ENCODE data around the gene SDC1.

Gene SDC1

GRCh38 chr2:20199633-20200270 is 25.2 kb downstream of the SDC1 start:
- TF ChIP-seq EP300 (IDR thresholded peaks at IDR 0.05; ENCODE audit: borderline replicate concordance) (no peak), TAF1 (IDR thresholded peaks at IDR 0.05; ENCODE audit: low read depth) (no peak), YY1 (IDR thresholded peaks at IDR 0.05; ENCODE audit: low read depth) (no peak), RAD21 (IDR thresholded peaks at IDR 0.05; ENCODE audit: low read depth) (no peak), USF1 (IDR thresholded peaks at IDR 0.05) (no peak)

- TF ChIP-seq MAX (IDR thresholded peaks at IDR 0.05) (no peak), RAD21 (IDR thresholded peaks at IDR 0.05; ENCODE audit: low read depth) (no peak), CREB1 (IDR thresholded peaks at IDR 0.05; ENCODE audit: low read depth) (no peak), NFIC (IDR thresholded peaks at IDR 0.05) (no peak), TCF12 (IDR thresholded peaks at IDR 0.05; ENCODE audit: low read depth) (no peak), EGR1 (IDR thresholded peaks at IDR 0.05) (no peak), REST (IDR thresholded peaks at IDR 0.05; ENCODE audit: low read depth) (no peak), ZBTB7A (IDR thresholded peaks at IDR 0.05; ENCODE audit: low read depth) (no peak)
Observed at GRCh38 chr2:20198796-20199632, 25.9 kb downstream of the SDC1 start.

GRCh38 chr2:20198001-20198400 is 26.9 kb downstream of the SDC1 start:
- TF ChIP-seq FOXM1 (IDR thresholded peaks at IDR 0.05; ENCODE audit: borderline replicate concordance, low read depth): no peak
- TF ChIP-seq EGR1 (IDR thresholded peaks at IDR 0.05): no peak
- no peak for TF ChIP-seq RAD21 (IDR thresholded peaks at IDR 0.05; ENCODE audit: low read depth)
- TF ChIP-seq USF1 (IDR thresholded peaks at IDR 0.05): no peak
- TF ChIP-seq MAX (IDR thresholded peaks at IDR 0.05): no peak
- no peak for TF ChIP-seq REST (IDR thresholded peaks at IDR 0.05; ENCODE audit: low read depth)
- TF ChIP-seq EP300 (IDR thresholded peaks at IDR 0.05; ENCODE audit: borderline replicate concordance): no peak
- TF ChIP-seq NFIC (IDR thresholded peaks at IDR 0.05): no peak
- TF ChIP-seq ZBTB7A (IDR thresholded peaks at IDR 0.05; ENCODE audit: low read depth): no peak
- no peak for TF ChIP-seq CREB1 (IDR thresholded peaks at IDR 0.05; ENCODE audit: low read depth)
- TF ChIP-seq YY1 (IDR thresholded peaks at IDR 0.05; ENCODE audit: low read depth): no peak
- no peak for TF ChIP-seq CEBPB (IDR thresholded peaks at IDR 0.05)
- TF ChIP-seq TAF1 (IDR thresholded peaks at IDR 0.05; ENCODE audit: low read depth): no peak
- TF ChIP-seq TCF12 (IDR thresholded peaks at IDR 0.05; ENCODE audit: low read depth): no peak
- TF ChIP-seq TEAD4 (IDR thresholded peaks at IDR 0.05): no peak

- no peak for TF ChIP-seq CEBPB (IDR thresholded peaks at IDR 0.05)
- no peak for TF ChIP-seq EP300 (IDR thresholded peaks at IDR 0.05; ENCODE audit: borderline replicate concordance)
- TF ChIP-seq FOXM1 (IDR thresholded peaks at IDR 0.05; ENCODE audit: borderline replicate concordance, low read depth): no peak
- TF ChIP-seq ZBTB7A (IDR thresholded peaks at IDR 0.05; ENCODE audit: low read depth): no peak
- TF ChIP-seq YY1 (IDR thresholded peaks at IDR 0.05; ENCODE audit: low read depth): no peak
- TF ChIP-seq TCF12 (IDR thresholded peaks at IDR 0.05; ENCODE audit: low read depth): no peak
- no peak for TF ChIP-seq TEAD4 (IDR thresholded peaks at IDR 0.05)
- no peak for TF ChIP-seq MAX (IDR thresholded peaks at IDR 0.05)
- no peak for TF ChIP-seq NFIC (IDR thresholded peaks at IDR 0.05)
- no peak for TF ChIP-seq REST (IDR thresholded peaks at IDR 0.05; ENCODE audit: low read depth)
- TF ChIP-seq CREB1 (IDR thresholded peaks at IDR 0.05; ENCODE audit: low read depth): no peak
- no peak for TF ChIP-seq EGR1 (IDR thresholded peaks at IDR 0.05)
- TF ChIP-seq USF1 (IDR thresholded peaks at IDR 0.05): no peak
- no peak for TF ChIP-seq TAF1 (IDR thresholded peaks at IDR 0.05; ENCODE audit: low read depth)
- TF ChIP-seq RAD21 (IDR thresholded peaks at IDR 0.05; ENCODE audit: low read depth): no peak
Observed at GRCh38 chr2:20197192-20197591, 27.7 kb downstream of the SDC1 start.
